Myocyte (in vitro differentiated cells): ENCODE results near the gene LRRIQ1. TPM values are rescaled to one million over a fixed set of nuclear protein-coding genes. Genes with fewer than 3 reads are reported as not detected.

Source experiments
- DNase-seq: peaks from one replicate; pipeline ENCODE4 v3.0.0-alpha.2; 2012; ENCODE audit warnings: low read depth
- total RNA-seq: library from RNA; depleted of rRNA; stranded (reverse); fragments of >200 nt; gene quantifications from 2 replicates; pipeline ENCODE4 v1.2.3, GENCODE V29; 2014

The LRRIQ1 gene
- total RNA-seq, 1 donor from 2014 or later: not detected

DNA sequence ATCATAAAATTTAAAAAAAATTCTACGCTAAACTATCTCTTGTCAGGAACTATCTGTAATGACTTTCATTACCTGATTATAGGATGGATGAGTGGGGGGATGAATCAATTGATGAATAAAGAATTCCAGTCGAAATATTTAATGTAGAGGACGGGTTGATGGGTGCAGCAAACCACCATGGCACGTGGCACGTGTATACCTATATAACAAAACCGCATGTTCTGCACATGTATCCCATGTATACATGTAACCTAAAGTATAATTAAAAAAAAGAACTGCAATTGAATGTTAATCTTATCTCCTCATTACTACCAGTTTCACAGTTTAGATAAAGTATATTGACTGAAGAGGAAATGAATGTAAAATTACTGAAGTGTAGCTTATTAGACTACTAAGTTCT, 23.4 kb downstream of the LRRIQ1 start:
- DNase-seq: no peak

DNA sequence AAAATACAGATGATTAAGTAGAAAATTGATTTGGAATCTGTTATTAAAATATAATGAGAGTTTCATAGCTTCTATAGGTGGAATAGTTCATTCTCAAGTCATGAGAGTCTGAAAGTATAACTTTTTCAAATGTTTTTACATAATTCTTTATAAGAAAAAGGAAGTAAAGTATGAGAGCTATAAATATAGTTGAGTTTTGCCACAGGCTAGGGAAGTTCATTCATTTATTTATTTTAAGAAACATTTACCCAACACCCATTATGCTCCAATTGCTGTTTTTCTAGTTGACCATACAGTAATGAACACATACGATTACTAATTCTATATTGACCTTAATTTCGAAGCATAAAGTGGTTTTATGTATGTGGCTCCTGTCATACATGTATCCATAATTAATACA, 24.8 kb downstream of the LRRIQ1 start:
- no peak for DNase-seq

DNA sequence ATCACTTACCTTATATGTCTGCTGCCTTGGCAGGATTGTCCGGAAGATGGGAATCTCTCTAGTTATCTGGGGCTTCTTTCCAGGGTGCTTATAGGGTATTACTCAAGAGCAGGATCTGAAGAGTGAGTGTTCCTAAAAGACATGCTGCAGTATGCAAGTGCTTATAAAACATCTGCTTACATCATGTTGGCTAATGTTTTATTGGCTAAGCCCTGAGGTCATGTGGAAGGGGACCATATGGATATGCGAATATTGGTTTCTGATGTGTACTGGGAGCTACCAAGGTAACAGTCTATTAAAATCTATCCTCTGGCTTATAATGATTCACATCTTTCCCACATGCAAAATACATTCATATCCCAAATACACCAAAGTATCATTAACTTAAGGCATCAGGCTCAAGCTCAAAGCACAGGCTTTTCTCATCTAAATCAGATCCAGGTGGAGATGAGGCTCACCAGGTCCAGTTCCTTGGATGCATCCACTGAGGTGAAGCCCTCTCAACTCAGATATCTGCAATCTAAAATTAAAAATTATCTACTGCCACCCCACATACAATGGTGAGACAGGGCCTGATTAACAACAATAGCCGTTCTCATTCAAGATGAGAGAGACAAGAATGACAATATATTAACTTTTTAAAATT, 29.8 kb downstream of the LRRIQ1 start:
- no peak for DNase-seq

DNA sequence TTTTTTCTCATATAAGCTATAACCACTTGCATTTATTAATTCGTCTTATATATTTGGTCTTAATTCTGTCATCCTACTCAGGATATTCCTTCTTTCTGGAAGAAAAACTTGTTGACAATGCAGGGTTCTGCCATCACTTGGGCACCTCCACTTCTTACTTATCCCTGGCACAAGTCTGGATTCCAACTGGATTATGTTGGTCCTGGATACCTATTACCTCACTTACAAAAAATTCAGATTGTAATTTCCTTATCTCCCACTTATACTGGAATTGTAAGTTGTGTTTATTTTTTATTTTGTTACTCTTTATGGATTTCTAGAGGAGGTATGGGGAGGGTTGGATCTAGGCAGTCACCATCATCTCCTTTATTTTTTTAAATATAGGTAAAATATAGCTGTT, 36.7 kb downstream of the LRRIQ1 start:
- DNase-seq: no peak

DNA sequence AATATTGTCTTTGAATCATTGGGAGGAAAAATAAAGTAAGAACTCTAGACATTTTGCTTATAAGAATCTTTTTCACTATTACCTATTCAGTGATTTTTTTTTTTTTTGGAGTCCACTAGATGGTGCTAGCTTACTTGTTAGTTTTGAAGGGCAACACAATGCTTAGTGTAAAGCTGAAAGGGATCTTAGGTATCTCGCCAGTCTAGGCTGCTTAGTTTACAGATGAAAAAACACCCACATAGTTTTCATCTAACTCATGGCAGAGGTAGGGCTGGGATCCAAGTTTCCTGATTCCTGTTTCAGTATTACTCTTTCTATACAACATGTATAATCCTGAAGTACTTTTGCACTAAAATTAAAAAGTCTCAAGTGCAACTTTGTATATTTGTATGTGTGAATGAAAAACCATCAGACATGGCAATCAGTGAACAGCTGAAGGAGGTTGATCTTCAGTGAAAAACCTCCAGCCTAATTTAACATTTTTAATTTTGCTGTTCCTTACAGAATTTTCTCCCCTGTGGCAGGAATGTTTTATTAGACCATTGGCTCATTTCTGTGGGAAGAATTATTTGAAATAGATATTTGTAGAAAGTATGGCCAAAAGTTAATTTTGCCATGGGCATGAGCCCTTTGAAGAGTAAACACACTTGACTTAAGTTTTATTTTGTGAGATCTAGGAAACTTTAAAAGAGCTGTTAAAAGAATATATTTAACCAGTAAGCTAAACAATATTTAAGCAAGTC, 40.7 kb downstream of the LRRIQ1 start:
- peak; percentile 54 for DNase-seq

DNA sequence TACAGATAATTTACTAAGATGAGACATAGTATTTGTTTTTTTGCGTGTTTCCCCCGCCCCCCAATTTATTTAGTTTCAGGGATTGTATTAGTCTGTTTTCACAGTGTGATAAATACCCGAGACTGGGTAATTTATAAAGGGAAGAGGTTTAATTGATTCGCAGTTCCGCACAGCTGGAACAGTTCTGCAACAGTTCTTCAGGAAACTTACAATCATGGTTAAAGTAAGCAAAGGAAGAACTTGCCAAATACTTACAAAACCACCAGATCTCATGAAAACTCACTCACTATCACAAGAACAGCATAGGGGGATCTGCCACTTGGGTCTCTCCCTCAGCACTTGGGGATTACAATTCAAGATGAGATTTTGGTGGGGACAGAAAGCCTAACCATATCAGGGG, 48.9 kb downstream of the LRRIQ1 start:
- DNase-seq: no peak

DNA sequence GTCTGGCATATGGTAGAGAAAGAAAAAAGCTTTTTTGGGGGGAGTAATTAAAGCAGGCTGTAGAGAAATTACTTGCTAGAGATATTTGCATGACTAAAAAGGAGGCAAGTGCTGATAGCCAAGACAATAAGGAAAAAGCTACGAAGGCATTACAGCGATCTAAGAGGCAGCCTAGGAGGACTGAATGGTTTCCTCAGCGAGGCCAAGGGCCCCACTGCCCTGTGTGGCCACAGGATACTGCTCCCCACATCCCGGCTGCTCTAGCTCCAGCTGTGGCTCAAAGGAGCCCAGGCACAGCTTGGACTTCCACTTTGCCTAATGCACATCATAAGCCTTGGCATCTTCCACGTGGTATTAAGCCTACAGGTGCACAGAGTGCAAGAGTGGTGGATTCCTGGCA, 53.6 kb downstream of the LRRIQ1 start:
- DNase-seq: no peak

DNA sequence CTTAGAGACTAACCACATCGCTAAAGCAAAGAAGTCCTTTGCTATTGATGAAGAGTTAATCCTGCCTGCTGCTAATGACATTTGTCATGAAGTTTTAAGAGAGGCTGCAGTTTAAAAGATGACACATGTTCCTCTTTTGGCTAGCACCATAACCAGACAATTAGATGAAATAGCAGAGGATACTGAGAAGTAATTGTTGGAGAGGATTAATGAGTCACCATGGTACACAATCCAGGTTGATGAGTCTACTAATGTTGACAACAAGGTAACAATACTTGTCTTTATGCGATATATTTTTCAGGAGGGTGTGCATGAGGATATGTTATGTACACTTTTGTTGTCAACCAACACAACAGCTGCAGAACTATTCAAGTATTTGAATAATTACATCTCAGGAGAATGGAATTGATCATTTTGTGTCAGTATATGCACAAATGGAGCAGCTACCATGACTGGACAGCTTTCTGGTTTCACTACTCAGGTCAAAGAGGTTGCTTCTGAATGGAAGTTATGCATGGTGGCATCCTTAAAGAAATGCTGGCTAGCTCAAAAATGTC, 56.7 kb downstream of the LRRIQ1 start:
- no peak for DNase-seq

DNA sequence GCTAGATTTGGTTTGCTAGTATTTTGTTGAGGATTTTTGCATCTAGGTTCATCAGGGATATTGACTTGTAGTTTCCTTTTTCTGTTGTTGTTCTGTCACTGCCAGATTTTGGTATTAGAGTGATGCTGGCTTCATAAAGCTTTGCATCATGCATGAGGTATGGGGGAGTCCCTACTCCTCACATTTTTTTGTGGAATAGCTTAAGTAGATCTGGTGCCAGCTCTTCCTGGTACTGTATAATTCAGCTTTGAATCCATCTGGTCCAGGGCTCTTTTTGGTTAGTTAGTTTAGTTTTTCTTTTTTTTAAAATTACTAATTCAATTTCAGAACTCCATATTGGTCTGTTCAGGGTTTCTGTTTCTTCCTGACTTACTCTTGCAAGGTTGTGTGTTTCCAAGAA, 59.4 kb downstream of the LRRIQ1 start:
- DNase-seq: no peak

DNA sequence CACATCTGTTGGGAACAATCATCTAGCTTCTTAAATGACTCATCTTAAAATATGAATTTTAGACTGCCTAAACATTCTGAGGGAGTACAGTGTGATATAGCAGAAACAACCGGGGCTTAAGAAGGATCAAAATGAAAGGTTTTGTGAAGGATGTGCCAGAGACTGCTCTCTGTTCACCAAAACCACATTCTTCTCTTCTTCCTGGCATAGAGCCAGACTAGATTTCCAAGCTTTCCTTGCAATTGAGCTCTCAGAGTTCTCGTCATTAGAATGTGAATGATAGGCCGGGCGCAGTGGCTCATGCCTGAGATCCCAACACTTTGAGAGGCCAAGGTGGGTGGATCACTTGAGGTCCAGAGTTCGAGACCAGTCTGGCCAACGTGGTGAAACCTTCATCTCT, 94.5 kb downstream of the LRRIQ1 start:
- peak; percentile 35 for DNase-seq

DNA sequence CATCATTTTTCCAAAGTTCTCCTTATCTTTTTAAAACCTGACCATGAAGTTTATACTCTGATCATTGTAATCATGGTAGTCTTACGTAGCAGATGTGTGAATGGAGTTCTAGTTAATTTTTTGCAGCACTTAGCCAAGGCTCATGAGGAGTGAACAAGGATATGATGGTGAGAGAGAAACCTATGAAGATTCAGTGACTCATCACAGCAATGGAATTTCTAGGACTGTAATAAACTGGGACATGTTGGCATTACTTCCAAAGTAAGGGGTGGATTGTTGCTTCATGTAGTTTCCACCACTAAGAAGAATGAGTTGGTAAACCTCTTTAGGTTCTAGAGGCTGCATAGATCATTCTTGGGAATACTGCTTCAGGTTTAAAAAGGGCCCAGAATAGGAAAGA, 102.7 kb downstream of the LRRIQ1 start:
- no peak for DNase-seq

DNA sequence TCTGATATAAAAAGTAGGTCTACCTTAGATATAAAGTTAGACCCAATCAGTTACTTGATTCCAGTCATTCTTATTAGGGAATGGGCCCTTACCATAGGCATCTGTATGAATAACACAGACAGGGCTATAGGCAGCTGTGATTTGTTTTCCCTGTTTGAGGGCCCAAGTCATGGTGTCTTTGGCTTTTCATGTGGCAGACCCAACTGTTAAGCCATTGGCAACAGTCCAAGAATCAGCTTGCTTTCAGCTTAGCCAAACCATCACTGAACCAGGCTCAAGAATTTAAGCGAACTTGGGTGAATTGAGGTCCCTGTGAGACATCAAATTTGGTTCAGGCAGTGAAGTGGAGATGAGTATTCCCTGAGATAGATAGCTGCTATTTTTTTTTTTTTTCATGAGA, 111.2 kb downstream of the LRRIQ1 start:
- no peak for DNase-seq

DNA sequence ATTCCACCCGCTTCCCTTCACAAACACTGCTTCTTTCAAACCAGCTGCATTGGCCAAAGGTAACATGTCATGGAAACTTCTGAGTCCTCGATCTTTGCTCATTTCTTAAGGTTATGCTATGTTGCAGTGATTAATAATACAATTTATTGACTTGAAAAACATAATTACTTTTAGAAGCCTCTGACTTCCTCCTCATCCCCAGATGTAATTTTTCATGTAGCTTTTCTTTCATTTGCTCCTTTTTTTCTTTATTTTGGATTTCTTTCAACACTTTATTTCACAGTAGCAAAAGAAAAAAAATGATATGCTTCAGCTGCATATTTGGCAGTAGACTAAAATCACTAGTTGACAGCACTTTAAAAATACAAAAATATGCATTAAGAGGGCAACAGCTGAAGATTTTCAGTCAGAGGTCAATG, 116.2 kb downstream of the LRRIQ1 start:
- DNase-seq: no peak

DNA sequence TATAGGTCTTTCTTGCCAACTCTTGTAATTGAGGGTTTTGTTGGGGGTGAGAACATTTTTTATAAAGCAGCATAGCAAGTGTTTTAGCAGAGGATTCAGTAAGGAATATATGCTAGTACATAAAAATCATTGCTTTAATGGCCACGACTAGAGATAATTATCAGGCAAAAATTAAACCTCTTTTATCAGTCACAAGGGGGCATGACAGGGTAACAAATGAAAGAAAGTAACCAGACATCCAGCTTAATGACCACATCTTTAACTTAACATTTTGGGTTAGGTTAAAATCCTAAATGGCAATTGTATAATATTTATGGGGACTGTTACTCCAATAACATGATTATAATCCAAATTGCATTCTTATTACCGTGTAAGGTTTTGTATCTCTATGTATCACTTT, 119.6 kb downstream of the LRRIQ1 start:
- DNase-seq: peak; percentile 10

DNA sequence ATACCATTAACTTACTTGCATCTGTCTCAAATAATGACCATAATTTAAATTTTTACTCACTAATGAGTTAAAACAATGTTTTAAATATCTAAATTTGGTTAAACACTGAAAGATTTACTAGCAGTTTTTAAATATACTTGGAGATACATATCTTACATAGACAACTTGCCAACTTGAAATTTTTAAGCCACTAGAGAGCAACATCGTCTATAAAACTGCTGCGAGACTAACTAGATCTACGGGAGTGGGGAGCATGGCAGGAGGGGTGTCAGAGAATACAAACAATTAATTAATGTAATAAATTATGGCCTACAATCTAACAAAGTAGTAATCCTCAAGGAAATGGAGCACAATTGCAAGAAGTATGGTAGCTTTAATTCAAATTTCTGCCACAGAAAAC, 120.4 kb downstream of the LRRIQ1 start:
- DNase-seq: no peak

DNA sequence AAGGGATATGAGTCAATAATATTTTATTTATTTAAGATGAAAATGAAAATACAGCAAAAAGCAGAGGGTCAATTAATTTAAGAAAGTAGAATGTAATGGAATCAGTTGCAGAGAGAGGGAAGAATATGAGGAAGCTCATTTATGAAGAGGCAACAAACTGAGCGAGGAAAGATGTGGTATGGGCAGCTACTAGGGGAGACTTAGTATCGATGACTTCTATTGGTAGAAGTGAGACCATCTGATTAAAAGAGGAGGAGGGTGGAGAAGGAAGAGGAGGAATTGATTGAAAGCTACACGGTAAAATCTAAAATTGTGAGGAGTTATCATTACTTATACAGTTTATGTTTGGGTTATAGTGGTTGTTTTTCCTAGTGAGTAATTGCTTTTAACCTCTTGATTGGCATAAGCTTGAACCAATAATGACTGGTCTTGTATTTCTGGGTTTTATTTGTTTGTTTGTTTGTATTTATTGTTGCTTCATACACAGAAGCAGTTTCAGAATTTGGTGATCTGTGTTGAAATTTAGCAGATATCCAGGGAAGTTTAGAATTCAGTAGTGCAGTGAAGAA, 121.0 kb downstream of the LRRIQ1 start:
- no peak for DNase-seq

DNA sequence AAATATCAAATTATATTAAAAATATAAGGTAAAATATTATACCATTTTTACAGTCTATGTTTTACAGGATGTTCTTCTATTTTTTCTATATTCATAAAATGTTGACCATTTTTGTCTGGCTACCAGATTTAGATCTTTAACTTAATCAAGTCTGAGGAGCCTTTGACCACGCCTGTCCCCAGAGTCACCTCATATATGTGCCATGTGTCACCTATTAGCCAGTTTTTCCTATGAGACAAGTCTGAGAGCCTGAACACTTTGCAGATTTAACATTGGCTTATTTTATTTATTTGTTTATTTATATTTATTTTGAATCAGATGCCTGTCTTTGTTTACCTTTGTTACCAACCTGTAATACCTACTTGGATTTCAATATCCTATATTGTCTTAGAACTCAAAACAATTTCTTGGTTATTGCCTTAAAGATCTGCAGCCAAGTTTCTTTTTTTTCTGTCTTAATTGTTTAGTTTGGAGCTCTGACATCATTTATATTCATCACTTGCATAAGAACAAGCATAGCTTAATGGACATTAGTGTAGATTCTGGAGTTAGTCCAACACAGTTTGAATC, 127.7 kb downstream of the LRRIQ1 start:
- no peak for DNase-seq

DNA sequence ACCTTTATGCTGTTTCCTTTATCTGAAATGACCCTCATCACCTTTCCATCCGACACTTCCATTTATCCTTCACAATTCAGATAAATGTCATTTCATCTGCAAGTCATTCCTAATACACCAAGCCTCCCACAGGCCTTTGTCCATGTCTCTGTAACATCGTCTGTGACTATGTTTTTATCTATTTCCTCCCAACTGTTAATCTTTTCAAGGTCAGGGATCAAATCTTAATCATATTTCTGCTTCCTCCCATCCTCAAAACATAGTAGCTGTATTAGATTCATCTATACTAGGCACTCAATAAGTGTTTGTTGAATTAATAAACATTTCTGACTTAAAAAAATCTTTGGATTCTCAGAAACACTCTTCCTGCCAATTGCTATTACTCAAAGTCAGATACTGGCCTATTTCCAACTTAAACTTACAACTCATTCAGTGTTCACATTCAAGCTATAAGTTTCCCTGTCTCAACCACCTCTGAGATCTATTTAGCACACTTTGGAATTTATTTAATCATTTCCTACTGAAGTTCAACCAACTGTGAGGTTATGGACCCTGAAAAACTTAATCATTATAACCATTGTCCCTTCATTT, 143.6 kb downstream of the LRRIQ1 start:
- no peak for DNase-seq

DNA sequence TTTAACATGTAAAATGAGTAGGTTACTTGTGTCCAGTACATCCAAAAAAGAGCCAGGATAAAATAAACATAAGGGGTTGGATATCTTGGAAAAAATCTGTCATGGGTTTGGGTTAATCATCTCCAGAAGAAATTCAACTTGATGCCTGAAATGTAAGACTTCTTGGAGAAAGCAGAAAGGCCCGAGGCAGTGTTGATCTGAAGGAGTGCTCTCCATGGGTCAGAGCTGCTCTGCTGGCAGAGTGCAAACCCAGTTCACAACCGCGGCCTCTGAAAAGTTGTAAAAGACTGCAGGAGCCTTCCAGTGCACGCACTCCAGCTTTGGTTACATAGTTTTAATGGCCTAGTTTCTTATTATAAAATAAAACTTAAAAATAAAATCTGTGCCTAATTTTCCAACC, 146.5 kb downstream of the LRRIQ1 start:
- DNase-seq: peak; percentile 0

DNA sequence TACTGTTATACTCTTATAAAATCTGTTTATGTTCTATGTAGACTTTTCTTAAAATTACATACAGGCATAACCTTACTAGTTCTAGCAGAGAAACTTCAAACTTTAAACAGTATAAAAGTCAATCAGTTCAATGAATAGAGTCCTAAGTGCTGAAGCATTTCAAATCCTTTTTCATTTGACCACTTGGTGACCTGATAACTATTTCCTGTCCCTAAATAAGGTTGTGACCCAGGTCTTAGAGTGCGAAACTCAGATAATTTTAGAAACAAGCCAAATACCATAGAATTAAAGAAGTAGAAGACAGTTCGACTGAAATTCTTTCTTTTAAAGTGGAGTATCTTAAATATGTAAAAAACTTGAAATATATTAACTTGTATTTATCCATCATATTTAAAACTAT, 147.7 kb downstream of the LRRIQ1 start:
- DNase-seq: no peak

DNA sequence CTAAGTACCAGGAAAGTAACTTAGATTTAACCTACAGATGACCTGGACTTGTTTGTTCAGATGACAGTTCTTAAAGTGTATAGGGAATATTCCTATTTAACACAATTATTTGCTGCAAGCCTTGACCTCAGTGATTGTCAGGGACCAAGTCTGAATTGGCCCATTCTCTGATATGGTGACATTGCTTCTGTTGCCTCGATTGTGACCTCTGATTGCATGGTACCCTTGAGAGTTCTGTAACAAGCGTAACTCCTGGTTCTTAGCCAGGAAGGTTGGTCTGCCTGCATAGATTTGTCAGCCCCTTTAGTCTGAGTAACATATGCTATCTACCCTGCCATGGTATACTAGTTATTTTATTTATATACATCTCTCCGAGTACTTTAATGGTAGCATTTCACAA, 150.1 kb downstream of the LRRIQ1 start:
- DNase-seq: no peak

DNA sequence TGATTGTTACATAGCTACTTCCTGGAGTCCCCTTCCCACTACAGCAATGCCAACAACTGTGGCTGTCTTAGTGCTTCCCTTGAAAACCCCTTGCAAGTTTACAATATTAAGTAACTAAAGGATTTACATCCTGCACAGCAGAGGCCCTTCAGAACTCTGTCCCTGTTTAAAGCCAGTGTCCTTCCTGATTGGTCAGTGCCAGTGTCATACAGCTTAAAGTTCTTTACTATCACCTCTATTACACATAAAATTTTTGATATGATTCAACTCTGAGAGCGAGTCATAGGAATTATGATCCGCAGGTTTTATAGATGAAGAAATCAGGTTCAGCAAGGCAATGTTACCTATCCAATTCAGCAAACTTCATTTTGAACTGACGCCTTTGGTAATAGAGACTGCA, 152.5 kb downstream of the LRRIQ1 start:
- DNase-seq: no peak
